ENCODE results near the gene TEX10.

Gene TEX10

DNA sequence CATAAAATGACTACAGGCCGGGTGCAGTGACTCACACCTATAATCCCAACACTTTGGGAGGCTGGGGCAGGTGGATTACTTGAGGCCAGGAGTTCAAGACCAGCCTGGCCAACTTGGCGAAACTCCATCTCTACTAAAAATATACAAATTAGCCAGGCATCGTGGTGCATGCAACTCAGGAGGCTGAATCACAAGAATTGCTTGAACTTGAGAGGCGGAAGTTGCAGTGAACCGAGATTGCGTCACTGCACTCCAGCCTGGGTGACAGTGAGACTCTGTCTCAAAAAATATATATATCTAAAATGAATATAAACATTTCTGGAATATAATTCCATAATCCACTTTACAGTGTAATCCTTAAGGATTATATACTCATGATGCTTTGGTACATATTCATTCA, 66.5 kb downstream of the TEX10 start:
- FAIRE-seq, result no peak
- DNase-seq (ENCODE audit: insufficient read length, low spot score), result no peak

DNA sequence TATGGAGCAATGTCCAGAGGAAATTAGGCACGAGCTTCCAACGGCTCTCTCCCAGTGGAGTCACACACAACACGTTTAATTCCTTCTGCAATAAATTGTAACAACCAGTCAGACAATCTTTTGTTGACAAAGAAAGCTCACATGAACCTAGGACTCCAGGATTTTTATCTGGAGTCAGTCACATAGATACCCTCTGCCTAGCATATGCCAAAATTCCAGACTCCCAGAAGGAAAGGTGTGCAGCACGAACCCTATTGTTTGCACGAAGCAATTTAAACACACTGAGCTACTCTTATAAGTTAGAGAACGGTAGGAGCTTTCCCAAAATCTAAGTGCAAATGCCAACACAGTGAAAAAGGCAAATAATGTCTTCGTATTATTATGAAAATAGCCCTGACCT, 67.1 kb downstream of the TEX10 start:
- DNase-seq (ENCODE audit: insufficient read length, low spot score) (no peak), FAIRE-seq (no peak)

DNA sequence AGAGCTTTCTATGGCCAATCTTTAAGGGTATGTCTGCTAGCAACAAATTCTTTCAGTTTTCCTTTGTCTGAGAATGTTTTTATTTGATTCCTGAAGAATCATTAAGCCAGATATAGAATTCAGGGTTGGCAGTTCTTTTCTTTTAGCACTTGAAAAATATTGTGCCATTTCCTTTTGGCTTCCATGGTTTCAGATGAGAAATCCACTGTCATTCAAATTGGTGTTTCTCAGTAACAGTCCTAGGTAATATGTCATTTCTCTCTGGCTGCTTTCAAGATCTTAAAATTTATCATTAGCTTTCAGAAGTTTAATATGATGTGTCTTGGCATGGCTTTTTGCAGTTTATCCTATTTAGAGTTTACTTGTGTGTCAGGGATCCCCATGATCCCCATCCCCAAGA, 67.7 kb downstream of the TEX10 start:
- FAIRE-seq, result no peak
- no peak for DNase-seq (ENCODE audit: insufficient read length, low spot score)

DNA sequence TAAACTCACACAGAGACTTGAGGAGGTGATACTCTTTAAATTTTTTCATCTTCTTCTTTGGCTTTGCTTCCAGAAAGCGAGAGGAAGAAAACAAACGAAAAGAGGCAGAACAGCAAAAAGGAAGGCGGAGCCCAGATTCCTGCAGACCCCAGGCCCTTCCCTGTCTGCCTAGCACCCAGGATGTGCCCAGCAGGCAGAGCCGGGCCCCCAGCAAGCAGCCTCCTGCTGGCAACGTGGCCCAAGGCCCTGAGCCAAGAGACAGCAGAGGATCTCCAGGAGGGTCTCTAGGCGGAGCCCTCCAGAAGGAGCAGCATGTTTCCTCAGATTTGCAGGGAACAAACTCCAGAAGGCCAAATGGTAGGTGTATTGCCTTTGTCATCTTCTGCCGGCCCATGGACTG, 68.5 kb downstream of the TEX10 start:
- DNase-seq (ENCODE audit: insufficient read length, low spot score) (no peak), FAIRE-seq (no peak)

DNA sequence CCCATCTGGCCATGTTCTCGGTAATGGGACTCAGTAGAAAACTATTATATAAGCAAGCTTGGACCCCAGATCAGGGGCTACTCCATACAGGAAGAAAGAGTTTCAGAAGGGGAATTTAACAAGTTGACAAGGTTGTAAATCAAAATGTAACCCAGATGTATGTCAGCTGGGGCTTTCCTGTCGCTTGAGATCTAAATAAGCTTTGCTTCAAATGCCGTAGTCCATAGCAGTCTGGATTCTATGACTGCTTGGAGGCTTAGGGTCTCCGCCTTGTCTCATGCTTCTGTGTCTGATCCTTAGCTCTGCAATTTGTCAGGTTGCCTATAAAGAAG, 70.4 kb downstream of the TEX10 start:
- DNase-seq (ENCODE audit: insufficient read length, low spot score), result no peak
- FAIRE-seq, result no peak

DNA sequence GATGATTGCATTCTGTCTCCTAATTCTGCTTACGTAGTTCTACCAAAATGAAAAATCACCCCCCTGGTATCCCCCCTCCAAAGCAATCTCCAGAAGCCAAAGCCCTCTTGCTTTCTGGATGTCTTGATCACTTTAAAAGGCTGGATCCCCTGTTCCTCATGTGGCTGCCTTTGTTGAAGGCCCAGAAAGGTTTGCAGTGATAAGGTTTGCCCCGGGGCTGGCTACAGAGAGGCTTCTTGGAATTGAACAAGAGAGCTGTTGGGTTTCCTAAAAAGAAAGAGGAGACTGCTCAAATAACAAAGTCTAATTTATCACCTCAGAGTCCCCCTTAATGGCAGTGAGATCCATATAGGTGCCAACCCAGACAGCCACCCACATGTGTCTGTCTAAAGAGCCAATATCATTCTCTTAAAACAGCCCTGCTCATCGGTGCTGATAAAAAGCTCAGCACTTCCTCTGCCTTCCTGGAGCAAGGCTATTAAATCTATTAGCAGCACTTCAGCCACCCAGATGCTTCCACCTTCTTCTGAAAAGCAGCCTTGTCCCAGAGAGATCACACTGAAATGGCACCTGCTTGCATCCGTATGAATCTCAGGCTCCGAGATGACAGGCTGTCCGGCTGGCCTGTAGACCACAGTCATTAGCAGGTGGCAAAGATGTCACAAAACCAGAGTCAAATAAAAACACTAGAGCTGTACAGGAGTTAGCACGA, 70.9 kb downstream of the TEX10 start:
- no peak for DNase-seq (ENCODE audit: insufficient read length, low spot score)
- no peak for FAIRE-seq

DNA sequence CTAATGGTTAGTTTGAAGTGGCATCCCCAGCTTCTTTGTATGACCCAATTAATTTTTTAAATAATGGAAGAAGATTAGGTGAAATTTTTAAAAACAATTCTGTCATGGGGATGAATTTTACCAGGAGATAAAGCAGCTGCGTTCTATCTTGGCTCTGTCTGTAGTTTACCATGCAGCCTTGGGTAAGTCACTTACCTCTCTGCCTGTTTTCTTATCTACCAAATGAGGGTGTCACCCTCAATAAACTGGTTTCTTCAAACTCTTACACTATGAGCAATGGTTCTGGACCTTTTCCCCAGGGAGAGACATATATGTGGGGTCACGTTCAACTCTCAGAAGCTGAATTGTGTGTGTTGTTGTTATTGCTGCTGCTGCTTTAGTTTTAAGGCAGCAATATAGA, 71.7 kb downstream of the TEX10 start:
- DNase-seq (ENCODE audit: insufficient read length, low spot score) (no peak), FAIRE-seq (no peak)

DNA sequence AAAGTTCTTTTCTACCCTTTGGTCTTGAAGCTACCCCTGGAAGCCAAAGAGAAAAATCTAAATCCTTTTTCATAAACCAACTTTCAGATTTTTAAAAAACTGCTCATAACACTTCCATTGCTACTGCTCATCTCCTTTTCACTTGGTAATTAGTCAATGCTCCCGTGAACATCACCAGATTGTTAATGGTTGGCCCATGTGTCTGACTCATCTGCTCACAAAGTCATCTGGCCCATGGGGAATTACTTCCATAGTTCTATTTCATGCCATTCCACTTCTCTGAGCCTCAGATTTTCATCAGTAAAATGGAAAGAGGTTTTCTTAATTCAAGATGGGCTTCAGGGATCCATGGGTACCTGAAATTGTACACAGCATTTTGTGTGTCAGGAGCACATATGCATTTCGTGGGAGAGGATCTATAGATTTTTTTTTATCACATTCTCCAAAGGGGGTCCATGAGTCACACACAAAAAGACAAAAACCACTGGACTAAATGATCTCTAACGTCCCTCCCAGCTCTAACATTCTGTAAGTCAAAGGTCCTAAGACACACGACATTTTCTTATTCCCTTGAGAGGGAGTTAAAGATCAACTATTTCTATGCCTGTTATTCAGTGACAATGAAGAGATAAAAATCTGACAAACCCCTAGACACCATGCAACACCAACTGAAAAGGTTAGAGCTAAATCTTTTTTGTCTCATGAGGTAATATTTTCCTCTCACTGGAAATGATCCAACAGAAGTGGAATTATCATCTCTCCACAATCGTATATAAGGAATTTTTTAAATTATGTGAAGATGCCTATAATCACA, 75.4 kb downstream of the TEX10 start:
- DNase-seq (ENCODE audit: insufficient read length, low spot score) (no peak), FAIRE-seq (no peak)

DNA sequence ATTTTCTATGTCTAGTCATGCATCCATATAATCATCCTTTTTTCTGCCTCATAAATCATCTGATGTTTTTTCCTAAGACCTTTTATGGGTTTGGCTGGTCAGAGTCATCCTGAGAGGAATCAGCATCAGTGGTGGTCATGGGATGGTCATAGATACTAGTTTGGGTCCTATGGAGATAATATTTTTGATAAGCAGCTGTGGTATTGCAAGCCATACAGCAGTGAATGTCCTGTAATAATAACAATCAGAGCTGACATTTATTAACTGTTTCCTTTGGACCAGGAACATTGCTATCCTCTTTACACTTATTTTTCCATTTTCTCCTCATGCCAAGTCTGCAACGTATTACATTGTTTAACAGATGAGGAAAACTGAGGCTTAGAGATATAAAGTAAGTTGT, 83.1 kb downstream of the TEX10 start:
- FAIRE-seq (no peak), DNase-seq (ENCODE audit: insufficient read length, low spot score) (no peak)

DNA sequence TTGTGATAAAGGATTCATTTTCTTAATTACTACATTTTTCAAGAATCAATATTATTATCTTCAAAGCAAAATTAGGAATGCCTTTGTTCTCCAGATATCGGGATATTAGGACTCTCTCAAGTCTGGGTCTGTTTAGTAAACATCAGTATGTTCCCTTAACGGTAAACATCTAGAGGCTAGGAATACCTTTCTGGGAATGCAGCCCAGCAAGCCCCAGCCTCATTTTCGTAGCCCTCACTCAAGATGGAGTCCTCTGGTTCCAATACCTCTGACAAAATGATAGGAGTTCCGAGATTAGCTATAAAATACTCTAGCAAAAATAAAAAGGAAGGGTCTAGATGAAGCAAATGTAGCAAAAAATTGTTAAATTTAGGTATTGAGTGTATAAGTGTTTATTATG, 84.5 kb downstream of the TEX10 start:
- FAIRE-seq (no peak), DNase-seq (ENCODE audit: insufficient read length, low spot score) (no peak)

DNA sequence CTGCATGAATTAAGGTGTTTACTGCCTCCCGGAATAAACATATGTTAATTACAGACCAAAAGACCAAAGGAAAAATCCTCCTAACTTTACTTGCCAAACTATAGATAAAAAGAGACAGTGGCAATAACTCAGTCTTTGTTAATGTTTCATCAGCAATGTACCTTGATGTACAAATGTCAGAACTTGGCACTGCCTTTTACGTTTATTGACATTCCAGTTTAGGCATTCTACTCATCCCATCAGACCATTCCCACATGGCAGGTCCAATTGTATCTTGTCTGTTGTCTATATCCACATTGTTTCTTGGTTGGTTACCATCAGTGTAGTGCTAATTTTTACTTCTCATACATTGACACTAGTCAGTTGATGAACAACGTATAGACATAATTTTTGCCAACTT, 85.5 kb downstream of the TEX10 start:
- no peak for DNase-seq (ENCODE audit: insufficient read length, low spot score)
- FAIRE-seq, result no peak

Measured in HTR-8/SVneo (cell line).